Stimulated activated CD8-positive, alpha-beta memory T cell treated with anti-CD3 and anti-CD28 coated beads, Interleukin-4, amount 100 ng/mL, for 48 hours (primary cell): ENCODE results near the gene ENO2.
A peak's percentile ranks its signal among the peaks of the same experiment; 100 is the strongest.
"Not testable (repeated sequence)": the region's sequence is repeated elsewhere in the genome, so short reads cannot be mapped to it uniquely, and the experiment has no call there.

ENCODE experiments used
- DNase-seq: peaks from one replicate; pipeline ENCODE4 v3.0.0-alpha.2; 2020

The ENO2 gene

GRCh38 chr12:6914246-6914946 lies at the start of gene ENO2:
ENO2 (plus strand) TSS chr12:6914580; CDS start chr12:6915833, 1,253 bp downstream.
- peak; percentile 85 for DNase-seq

- not testable (repeated sequence) for DNase-seq
These were observed 49.1 kb upstream of the ENO2 start for GRCh38 chr12:6865307-6865706.

GRCh38 chr12:6866163-6866919 lies 48.0 kb upstream of the ENO2 start:
- DNase-seq: peak; percentile 39

GRCh38 chr12:6866920-6867412 lies 47.4 kb upstream of the ENO2 start:
- no peak for DNase-seq

GRCh38 chr12:6867413-6868210 lies 46.8 kb upstream of the ENO2 start, which contains the start of gene TPI1:
TPI1 (plus strand) TSS chr12:6867531; CDS start chr12:6867567, 36 bp downstream.
- peak; percentile 87 for DNase-seq

- DNase-seq: no peak
These were observed 46.0 kb upstream of the ENO2 start for GRCh38 chr12:6868211-6869048.

GRCh38 chr12:6869049-6870021 lies 45.0 kb upstream of the ENO2 start:
- DNase-seq: peak; percentile 91

- DNase-seq: not testable (repeated sequence)
These were observed 44.1 kb upstream of the ENO2 start for GRCh38 chr12:6870304-6870703.

GRCh38 chr12:6871052-6871957 lies 43.1 kb upstream of the ENO2 start:
- DNase-seq: peak; percentile 66

GRCh38 chr12:6872073-6873048 lies 42.0 kb upstream of the ENO2 start:
- DNase-seq: peak; percentile 92

- peak; percentile 100 for DNase-seq
These were observed 41.0 kb upstream of the ENO2 start, which contains the start of gene SPSB2 for GRCh38 chr12:6873094-6874014. SPSB2 (minus strand) TSS chr12:6873303; CDS start chr12:6872901, 402 bp downstream.

GRCh38 chr12:6874015-6874368 lies 40.4 kb upstream of the ENO2 start:
- DNase-seq: not testable (repeated sequence)

GRCh38 chr12:6879824-6880223 lies 34.6 kb upstream of the ENO2 start:
- not testable (repeated sequence) for DNase-seq

GRCh38 chr12:6883252-6883651 lies 31.1 kb upstream of the ENO2 start:
- no peak for DNase-seq

GRCh38 chr12:6883683-6884082 lies 30.7 kb upstream of the ENO2 start:
- no peak for DNase-seq

- DNase-seq: no peak
These were observed 29.8 kb upstream of the ENO2 start for GRCh38 chr12:6884539-6884938.
